ENCODE measurements around the gene LRRFIP1.
"Not testable (repeated sequence)": the region's sequence is repeated elsewhere in the genome, so short reads cannot be mapped to it uniquely, and the experiment has no call there.

Gene LRRFIP1

GRCh38 chr2:237627441-237628246 lies at the start of gene LRRFIP1:
LRRFIP1 (plus strand) TSS chr2:237627587; CDS start chr2:237627645, 58 bp downstream.
- peak in 1 of 2 donors; percentile 27 for DNase-seq

GRCh38 chr2:237577956-237578870 lies 49.2 kb upstream of the LRRFIP1 start:
- no peak for DNase-seq

GRCh38 chr2:237581326-237581725 lies 46.1 kb upstream of the LRRFIP1 start:
- DNase-seq = no peak

GRCh38 chr2:237581751-237582746 lies 45.3 kb upstream of the LRRFIP1 start:
- peak; percentile 35 to 62 for DNase-seq

- no peak for DNase-seq
Measured at GRCh38 chr2:237583385-237584295, 43.7 kb upstream of the LRRFIP1 start.

GRCh38 chr2:237585590-237586221 lies 41.7 kb upstream of the LRRFIP1 start:
- no peak for DNase-seq

- DNase-seq = no peak
Measured at GRCh38 chr2:237588044-237588696, 39.2 kb upstream of the LRRFIP1 start.

- no peak for DNase-seq
Measured at GRCh38 chr2:237590272-237591140, 36.9 kb upstream of the LRRFIP1 start, which contains the start of gene RAB17. RAB17 (minus strand) TSS chr2:237590734; CDS start chr2:237586154, 4,580 bp downstream.

GRCh38 chr2:237591141-237591881 lies 36.1 kb upstream of the LRRFIP1 start:
- peak in 1 of 2 donors; percentile 13 for DNase-seq

- DNase-seq = no peak
Measured at GRCh38 chr2:237592425-237592980, 34.9 kb upstream of the LRRFIP1 start.

GRCh38 chr2:237593036-237593435 lies 34.4 kb upstream of the LRRFIP1 start:
- no peak for DNase-seq

GRCh38 chr2:237593596-237594320 lies 33.6 kb upstream of the LRRFIP1 start:
- DNase-seq = no peak

GRCh38 chr2:237594514-237594871 lies 32.9 kb upstream of the LRRFIP1 start:
- DNase-seq = no peak

GRCh38 chr2:237595829-237596519 lies 31.4 kb upstream of the LRRFIP1 start:
- DNase-seq = not testable (repeated sequence)

GRCh38 chr2:237596520-237597195 lies 30.7 kb upstream of the LRRFIP1 start:
- no peak for DNase-seq

All from CD4-positive, alpha-beta T cell treated with Interleukin-1 beta for 1 hour (primary cell).